GM12864 (cell line): ENCODE results near the gene ROBO2.

Experiments
- DNase-seq: peaks from one replicate; pipeline ENCODE4 v3.0.0-alpha.2; 2011; ENCODE audit warnings: low read depth
- H3K4me3 ChIP-seq: 2 replicates; pipeline ENCODE4 v1.5.1; 2011; ENCODE audit warnings: mild to moderate bottlenecking, low read depth, low read length, control low read depth
- CTCF ChIP-seq: IDR thresholded peaks from 2 replicates; pipeline ENCODE4 v1.5.1; 2011; ENCODE audit warnings: low read depth, mild to moderate bottlenecking, moderate library complexity, low read length, control low read depth, inconsistent platforms; ENCODE audit errors: missing control alignments

The ROBO2 gene

GRCh38 chr3:77191014-77191413, 151.1 kb downstream of the ROBO2 start:
- DNase-seq: no peak
- no peak for TF ChIP-seq CTCF
- H3K4me3 ChIP-seq: no peak overlapping the region

GRCh38 chr3:77191640-77192039, 151.7 kb downstream of the ROBO2 start:
- TF ChIP-seq CTCF: no peak
- no peak overlapping the region for H3K4me3 ChIP-seq
- DNase-seq: no peak

- no peak for TF ChIP-seq CTCF
- DNase-seq: no peak
- H3K4me3 ChIP-seq: no peak overlapping the region
Measured at GRCh38 chr3:77195766-77196545, 156.1 kb downstream of the ROBO2 start.

GRCh38 chr3:77197408-77197807, 157.5 kb downstream of the ROBO2 start:
- no peak for DNase-seq
- no peak overlapping the region for H3K4me3 ChIP-seq
- TF ChIP-seq CTCF: no peak

- DNase-seq: no peak
- TF ChIP-seq CTCF: no peak
- no peak overlapping the region for H3K4me3 ChIP-seq
Measured at GRCh38 chr3:77203851-77204250, 164.0 kb downstream of the ROBO2 start.

GRCh38 chr3:77204788-77205187, 164.9 kb downstream of the ROBO2 start:
- no peak overlapping the region for H3K4me3 ChIP-seq
- TF ChIP-seq CTCF: no peak
- DNase-seq: no peak

GRCh38 chr3:77207753-77208152, 167.9 kb downstream of the ROBO2 start:
- no peak overlapping the region for H3K4me3 ChIP-seq

More at GRCh38 chr3:77207753-77208152, 167.9 kb downstream of the ROBO2 start:
- TF ChIP-seq CTCF: no peak
- DNase-seq: no peak
